ENCODE data around the gene ZNF618. TPM values are rescaled to one million over a fixed set of nuclear protein-coding genes. Genes with fewer than 3 reads are reported as not detected.

The ZNF618 gene
- total RNA-seq, 2 donors from 2014 or later, result 3.1 to 3.3 TPM

GRCh38 chr9:113913426-113914195, 37.5 kb downstream of the ZNF618 start:
- no peaks in the 10 kb centered on the region for H3K4me1 ChIP-seq
- TF ChIP-seq, protein P1, sequence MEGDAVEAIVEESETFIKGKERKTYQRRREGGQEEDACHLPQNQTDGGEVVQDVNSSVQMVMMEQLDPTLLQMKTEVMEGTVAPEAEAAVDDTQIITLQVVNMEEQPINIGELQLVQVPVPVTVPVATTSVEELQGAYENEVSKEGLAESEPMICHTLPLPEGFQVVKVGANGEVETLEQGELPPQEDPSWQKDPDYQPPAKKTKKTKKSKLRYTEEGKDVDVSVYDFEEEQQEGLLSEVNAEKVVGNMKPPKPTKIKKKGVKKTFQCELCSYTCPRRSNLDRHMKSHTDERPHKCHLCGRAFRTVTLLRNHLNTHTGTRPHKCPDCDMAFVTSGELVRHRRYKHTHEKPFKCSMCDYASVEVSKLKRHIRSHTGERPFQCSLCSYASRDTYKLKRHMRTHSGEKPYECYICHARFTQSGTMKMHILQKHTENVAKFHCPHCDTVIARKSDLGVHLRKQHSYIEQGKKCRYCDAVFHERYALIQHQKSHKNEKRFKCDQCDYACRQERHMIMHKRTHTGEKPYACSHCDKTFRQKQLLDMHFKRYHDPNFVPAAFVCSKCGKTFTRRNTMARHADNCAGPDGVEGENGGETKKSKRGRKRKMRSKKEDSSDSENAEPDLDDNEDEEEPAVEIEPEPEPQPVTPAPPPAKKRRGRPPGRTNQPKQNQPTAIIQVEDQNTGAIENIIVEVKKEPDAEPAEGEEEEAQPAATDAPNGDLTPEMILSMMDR (IDR thresholded peaks at IDR 0.05), result no peak
- H3K27me3 ChIP-seq, result no peaks in the 10 kb centered on the region
- H3K27ac ChIP-seq, result no peak overlapping the region
- no peaks in the 10 kb centered on the region for H3K9me3 ChIP-seq
- H3K4me3 ChIP-seq, result no peak overlapping the region
- H3K36me3 ChIP-seq, result no peaks in the 10 kb centered on the region
- no peak overlapping the region for H3K9ac ChIP-seq (ENCODE audit: low read depth in 2 of 2, low read length in 2 of 2)
- no peak for DNase-seq
- intact Hi-C loops (cut with DNase I), result no loop called here

DNA sequence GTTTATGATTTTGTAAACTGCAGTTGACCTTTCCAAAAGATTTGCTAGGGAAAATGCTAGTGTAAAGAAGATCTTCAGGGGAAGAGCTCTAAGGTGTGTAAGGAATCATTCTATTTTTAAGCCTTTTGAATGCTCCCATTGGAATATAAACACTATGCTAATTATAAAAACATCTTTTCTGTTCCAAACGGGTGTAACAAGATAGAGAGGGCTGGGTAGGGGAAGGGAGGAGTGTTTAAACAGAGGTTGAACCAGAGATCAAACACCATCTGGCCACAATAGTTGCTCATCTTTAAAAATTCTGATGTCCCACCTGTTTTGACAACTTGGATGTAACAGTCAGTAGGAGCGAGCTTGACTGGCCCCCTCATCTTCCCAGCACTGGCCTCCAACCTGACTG, 38.4 kb downstream of the ZNF618 start:
- Histone ChIP-seq H3K9ac (ENCODE audit: low read depth in 2 of 2, low read length in 2 of 2) (no peak overlapping the region), H3K4me1 (no peaks in the 10 kb centered on the region), H3K27ac (no peak overlapping the region), H3K4me3 (no peak overlapping the region), H3K9me3 (no peaks in the 10 kb centered on the region), H3K27me3 (no peaks in the 10 kb centered on the region), H3K36me3 (no peaks in the 10 kb centered on the region)
- DNase-seq, result no peak
- TF ChIP-seq, protein P1 (IDR thresholded peaks at IDR 0.05), result no peak
- intact Hi-C loops (cut with DNase I), result no loop called here

DNA sequence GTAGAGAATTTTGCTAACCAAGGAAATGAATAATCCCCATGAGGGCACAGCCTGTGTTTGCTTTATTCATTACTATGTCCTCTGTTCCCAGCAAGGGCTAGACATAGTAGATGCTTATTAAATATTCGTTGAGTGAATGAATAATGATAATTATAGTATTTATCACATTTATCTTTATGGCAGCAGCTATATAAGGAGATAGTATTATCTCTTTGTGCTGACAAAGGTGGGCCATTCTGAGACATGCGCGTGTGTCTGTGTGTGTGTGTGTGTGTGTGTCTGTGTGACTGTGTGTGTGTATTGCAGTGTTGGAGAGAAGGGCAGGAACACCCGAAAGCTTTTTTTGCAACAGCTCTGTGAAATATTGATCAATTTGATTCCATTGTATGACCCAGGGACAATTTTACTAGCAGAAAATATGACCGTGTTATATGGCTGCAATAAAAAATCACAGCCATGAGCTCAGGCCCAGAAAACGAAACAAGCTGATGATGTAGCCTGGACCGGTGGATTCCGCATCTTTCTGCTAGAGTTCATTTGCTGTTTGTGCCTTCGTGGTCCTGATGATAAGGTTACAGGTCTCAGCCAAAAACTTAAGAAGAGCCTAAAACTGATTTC, 39.8 kb downstream of the ZNF618 start:
- no peak for DNase-seq
- intact Hi-C loops (cut with DNase I), result no loop called here
- Histone ChIP-seq H3K4me1 (no peaks in the 10 kb centered on the region), H3K27ac (no peak overlapping the region), H3K4me3 (no peak overlapping the region), H3K36me3 (no peaks in the 10 kb centered on the region), H3K9ac (ENCODE audit: low read depth in 2 of 2, low read length in 2 of 2) (no peak overlapping the region), H3K9me3 (no peaks in the 10 kb centered on the region), H3K27me3 (no peaks in the 10 kb centered on the region)
- TF ChIP-seq, protein P1 (IDR thresholded peaks at IDR 0.05), result no peak

- Histone ChIP-seq H3K4me1 (no peaks in the 10 kb centered on the region), H3K36me3 (no peaks in the 10 kb centered on the region), H3K9ac (ENCODE audit: low read depth in 2 of 2, low read length in 2 of 2) (no peak overlapping the region), H3K27me3 (no peaks in the 10 kb centered on the region), H3K4me3 (no peak overlapping the region), H3K9me3 (no peaks in the 10 kb centered on the region), H3K27ac (no peak overlapping the region)
- TF ChIP-seq, protein P1 (IDR thresholded peaks at IDR 0.05), result no peak
- intact Hi-C loops (cut with DNase I), result no loop called here
- no peak for DNase-seq
Observed at GRCh38 chr9:113916931-113917330, 40.8 kb downstream of the ZNF618 start.

DNA sequence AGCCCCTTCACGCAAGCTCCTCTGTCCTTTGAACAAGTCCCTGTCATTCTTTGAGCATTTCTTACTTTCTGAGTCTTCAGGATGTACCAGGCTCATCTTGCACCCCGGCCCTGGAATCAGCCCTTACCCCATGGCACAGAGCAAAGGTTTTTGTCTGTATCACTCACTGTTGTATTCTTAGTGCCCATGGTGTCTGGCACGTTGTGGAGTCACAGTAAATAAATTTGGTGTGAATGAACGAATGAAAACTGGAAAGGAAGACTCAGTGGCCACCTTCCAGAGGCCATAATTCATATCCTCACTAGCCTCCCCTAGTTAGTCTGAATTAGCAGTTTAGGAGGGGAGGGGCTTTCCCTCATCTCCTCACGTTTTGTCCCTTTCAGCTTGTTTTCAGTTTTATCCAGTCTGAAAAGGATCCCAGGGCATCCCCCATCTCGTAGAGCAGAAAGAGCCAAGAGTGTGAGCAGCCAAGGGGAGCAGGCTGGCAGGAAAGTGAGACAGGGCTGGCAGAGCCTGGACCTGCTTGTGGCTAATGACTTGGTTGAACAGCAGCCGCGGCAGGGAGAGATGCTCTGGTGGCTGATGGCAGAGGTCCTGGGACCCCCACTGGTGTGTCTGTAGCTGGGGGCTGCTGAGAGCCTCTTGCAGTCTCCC, 42.7 kb downstream of the ZNF618 start:
- no peaks in the 10 kb centered on the region for H3K9me3 ChIP-seq
- H3K4me3 ChIP-seq, result no peak overlapping the region
- intact Hi-C loops (cut with DNase I), result no loop called here
- no peaks in the 10 kb centered on the region for H3K36me3 ChIP-seq
- H3K27ac ChIP-seq, result no peak overlapping the region
- H3K9ac ChIP-seq (ENCODE audit: low read depth in 2 of 2, low read length in 2 of 2), result no peak overlapping the region
- no peak for DNase-seq
- H3K4me1 ChIP-seq, result no peaks in the 10 kb centered on the region
- H3K27me3 ChIP-seq, result no peaks in the 10 kb centered on the region
- TF ChIP-seq, protein P1 (IDR thresholded peaks at IDR 0.05), result no peak
